Measurements from ENCODE around the gene KCNE4. TPM values are rescaled to one million over a fixed set of nuclear protein-coding genes. Genes with fewer than 3 reads are reported as not detected.
A peak's percentile ranks its signal among the peaks of the same experiment; 100 is the strongest.

KCNE4 gene
- 1 to 10 TPM; 2.4 to 5.9 TPM for total RNA-seq
- polyA plus RNA-seq (ENCODE audit: insufficient read length in 6 of 6), result 1 to 10 TPM; 3.9 to 5.5 (median 4.4) TPM
- long read RNA-seq, donor 1, partial matches to known transcripts, result 0 of 2 reads
- long read RNA-seq, donor 1, other reads (novel, unspliced or antisense), result 0 of 2 reads
- long read RNA-seq, donor 2, partial matches to known transcripts, result 0 of 1 reads
- long read RNA-seq, donor 2, other reads (novel, unspliced or antisense), result 0 of 1 reads
- long read RNA-seq, donor 3, result 0 reads
- long read RNA-seq, donor 4, partial matches to known transcripts, result 0 of 3 reads
- long read RNA-seq, donor 4, other reads (novel, unspliced or antisense), result 0 of 3 reads
- long read RNA-seq, donor 5, partial matches to known transcripts, result 0 of 1 reads
- long read RNA-seq, donor 5, other reads (novel, unspliced or antisense), result 0 of 1 reads
- long read RNA-seq, donor 6, partial matches to known transcripts, result 0 of 1 reads
- long read RNA-seq, donor 6, other reads (novel, unspliced or antisense), result 0 of 1 reads
- long read RNA-seq, donor 7, result 0 reads
- long read RNA-seq, donor 8, partial matches to known transcripts, result 0 of 1 reads
- long read RNA-seq, donor 8, other reads (novel, unspliced or antisense), result 0 of 1 reads
- long read RNA-seq, donor 9, result 0 reads
- long read RNA-seq, donor 10, result 0 reads
- long read RNA-seq, donor 11, transcript KCNE4-201 (2 exons, 3,291 nt), result major isoform, 5 of 5 reads
- long read RNA-seq, donor 11, partial matches to known transcripts, result 0 of 5 reads
- long read RNA-seq, donor 11, other reads (novel, unspliced or antisense), result 0 of 5 reads
- long read RNA-seq, donor 12, partial matches to known transcripts, result 0 of 1 reads
- long read RNA-seq, donor 12, other reads (novel, unspliced or antisense), result 0 of 1 reads

- Histone ChIP-seq H3K4me3 (peak within 1 kb of the TSS; percentile 29 to 38), H3K9me3 (no peaks in the 10 kb centered on the region), H3K36me3 (no peaks in the 10 kb centered on the region), H3K27ac (peak within 1 kb of the TSS; percentile 30 to 87), H3K4me1 (peaks cover 0 to 21% of the 10 kb centered on the region in 2 donors), H3K27me3 (no peaks in the 10 kb centered on the region)
- ATAC-seq (peak; percentile 48), DNase-seq (peak in 3 of 4 donors; percentile 47 to 80 (median 73))
- TF ChIP-seq CTCF (IDR thresholded peaks at IDR 0.05), result no peak
- intact Hi-C loops (cut with DNase I), result no loop called here
Measured at GRCh38 chr2:223051693-223052289, at the start of gene KCNE4. Gene KCNE4, plus strand, starts transcription at chr2:223052190. Its CDS starts 641 bp downstream, at chr2:223052831.

DNA sequence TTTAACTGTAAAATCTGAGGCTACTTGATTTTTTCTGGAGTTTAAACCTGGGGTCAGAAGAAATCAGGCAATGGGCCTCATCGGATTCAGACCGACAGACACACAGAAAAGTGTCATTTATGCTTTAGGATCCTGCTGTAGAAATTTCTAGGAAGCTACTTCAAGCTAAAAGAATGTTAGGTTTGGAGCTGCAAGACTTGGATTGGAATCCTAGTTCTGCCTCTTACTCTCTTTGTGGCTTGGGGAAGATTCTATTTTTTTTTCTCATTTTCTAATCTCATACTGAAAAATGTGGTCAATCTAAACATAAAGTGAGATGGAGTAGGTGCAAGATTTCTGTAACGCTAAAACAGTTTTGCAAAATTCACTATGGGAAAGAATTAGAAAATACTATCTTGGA lies 48.8 kb upstream of the KCNE4 start:
- H3K4me1 ChIP-seq, result no peaks in the 10 kb centered on the region
- H3K4me3 ChIP-seq, result no peak overlapping the region
- no peaks in the 10 kb centered on the region for H3K9me3 ChIP-seq
- H3K27ac ChIP-seq, result no peak overlapping the region
- ATAC-seq (no peak), DNase-seq (no peak)
- H3K36me3 ChIP-seq, result no peaks in the 10 kb centered on the region
- peaks cover 0 to 5% of the 10 kb centered on the region in 2 donors for H3K27me3 ChIP-seq
- intact Hi-C loops (cut with DNase I), result no loop called here
- no peak for TF ChIP-seq CTCF (IDR thresholded peaks at IDR 0.05)

GRCh38 chr2:223005496-223005895 lies 46.5 kb upstream of the KCNE4 start:
- ATAC-seq, result no peak
- H3K27ac ChIP-seq, result no peak overlapping the region
- H3K9me3 ChIP-seq, result no peaks in the 10 kb centered on the region
- H3K4me3 ChIP-seq, result no peak overlapping the region
- TF ChIP-seq CTCF (IDR thresholded peaks at IDR 0.05), result no peak
- intact Hi-C loops (cut with DNase I), result no loop called here
- no peaks in the 10 kb centered on the region for H3K4me1 ChIP-seq
- DNase-seq, result no peak
- H3K36me3 ChIP-seq, result no peaks in the 10 kb centered on the region
- no peaks in the 10 kb centered on the region for H3K27me3 ChIP-seq

DNA sequence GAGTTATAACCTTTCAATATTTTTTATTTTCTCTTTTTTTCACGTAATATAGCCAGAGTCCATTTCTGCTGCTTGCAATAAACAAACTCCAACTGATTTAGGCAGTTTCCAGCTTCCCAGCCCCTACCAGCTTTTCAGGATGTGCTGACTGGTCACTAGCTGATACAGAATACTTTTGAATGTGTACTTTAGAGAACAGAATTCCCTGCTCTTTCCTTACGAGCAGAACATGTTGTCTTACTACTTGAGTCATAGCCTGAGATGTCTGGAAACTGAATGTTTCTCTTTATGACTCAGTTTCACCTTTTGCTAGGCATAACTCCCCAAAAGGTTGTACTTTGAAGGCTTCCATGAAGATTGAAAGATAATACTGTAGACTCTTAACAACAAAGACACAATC lies 44.5 kb upstream of the KCNE4 start:
- no peaks in the 10 kb centered on the region for H3K36me3 ChIP-seq
- H3K27ac ChIP-seq, result no peak overlapping the region
- H3K27me3 ChIP-seq, result no peaks in the 10 kb centered on the region
- H3K9me3 ChIP-seq, result no peaks in the 10 kb centered on the region
- intact Hi-C loops (cut with DNase I), result no loop called here
- H3K4me1 ChIP-seq, result no peaks in the 10 kb centered on the region
- no peak overlapping the region for H3K4me3 ChIP-seq
- DNase-seq (no peak), ATAC-seq (no peak)
- no peak for TF ChIP-seq CTCF (IDR thresholded peaks at IDR 0.05)
